ENCODE data around the gene CHST15. TPM values are rescaled to one million over a fixed set of nuclear protein-coding genes. Genes with fewer than 3 reads are reported as not detected.

Gene CHST15
- total RNA-seq, 1 experiment from 2014 or later = 26.7 TPM

GRCh38 chr10:124014416-124015154, 78.8 kb downstream of the CHST15 start:
- BruUV-seq (replicated peaks) = no TSS peak
- CTCF ChIA-PET = interaction anchor here (0.6 kb wide), 2 partner anchors 15 to 20 kb away, joined by 4 read pairs; no protein-coding TSS in a partner anchor
- Mint-ChIP-seq H3K4me3 (ENCODE audit: unreplicated experiment) (no peak overlapping the region), H3K27me3 (ENCODE audit: insufficient read depth, unreplicated experiment) (no peaks in the 10 kb centered on the region), H3K27ac (ENCODE audit: unreplicated experiment) (no peak overlapping the region), H3K4me1 (ENCODE audit: low read depth, unreplicated experiment) (no peaks in the 10 kb centered on the region), H3K36me3 (ENCODE audit: insufficient read depth, unreplicated experiment) (peaks cover 10% of the 10 kb centered on the region), H3K9me3 (ENCODE audit: unreplicated experiment) (no peaks in the 10 kb centered on the region)
- peaks cover 1% of the 10 kb centered on the region; the same call in 1 of the 2 replicates for H3K36me3 ChIP-seq (ENCODE audit: control insufficient read depth, insufficient read depth, low read length)
- DNase-seq = no peak
- TF ChIP-seq CTCF (IDR thresholded peaks at IDR 0.05; ENCODE audit: insufficient read depth in 1 of 2, low read depth in 1 of 2, low read length in 1 of 2, severe bottlenecking in 1 of 2, unreplicated experiment in 1 of 2) = no peak
- H3K9me3 ChIP-seq = no peaks in the 10 kb centered on the region
- POLR2A ChIA-PET = interaction anchor here (0.5 kb wide), 1 partner anchor 79 kb away, joined by 3 read pairs; the partner anchor contains the start of gene CHST15
- H3K4me1 ChIP-seq = no peaks in the 10 kb centered on the region
- H3K4me3 ChIP-seq (ENCODE audit: low read depth, low read length) = no peak overlapping the region
- intact Hi-C loops (cut with micrococcal nuclease; ENCODE audit: unreplicated experiment) = no loop called here
- H3K27me3 ChIP-seq (replicated peaks; ENCODE audit: control insufficient read depth, insufficient read depth, low read length) = no peaks in the 10 kb centered on the region

DNA sequence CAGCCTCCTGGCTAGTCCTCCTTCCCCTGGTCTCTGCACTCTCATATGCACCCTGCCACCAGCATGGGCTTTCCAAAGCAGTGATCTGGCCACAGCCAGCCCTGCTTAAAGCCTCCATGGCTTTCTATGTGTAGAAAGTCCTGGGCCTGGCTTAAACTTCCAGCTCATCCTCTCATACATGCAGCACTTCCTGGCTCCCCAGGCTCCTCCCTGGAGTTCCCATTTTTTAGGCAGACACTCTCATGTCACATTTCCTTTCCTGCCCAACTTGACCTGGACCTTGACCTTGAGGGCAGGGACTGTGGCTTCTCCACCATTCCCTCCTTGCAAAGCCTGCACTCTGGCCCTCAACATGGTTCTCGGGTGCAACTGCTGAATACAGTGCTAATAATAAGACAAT, 79.5 kb downstream of the CHST15 start:
- no peaks in the 10 kb centered on the region for H3K9me3 Mint-ChIP-seq (ENCODE audit: unreplicated experiment)
- no peak overlapping the region for H3K27ac Mint-ChIP-seq (ENCODE audit: unreplicated experiment)
- no TSS peak for BruUV-seq (replicated peaks)
- H3K27me3 Mint-ChIP-seq (ENCODE audit: insufficient read depth, unreplicated experiment) = no peaks in the 10 kb centered on the region
- POLR2A ChIA-PET = no interaction called here
- H3K4me3 ChIP-seq (ENCODE audit: low read depth, low read length) = no peak overlapping the region
- CTCF ChIA-PET = no interaction called here
- no peaks in the 10 kb centered on the region for H3K9me3 ChIP-seq
- no peak overlapping the region for H3K4me3 Mint-ChIP-seq (ENCODE audit: unreplicated experiment)
- peaks cover 1% of the 10 kb centered on the region; the same call in 1 of the 2 replicates for H3K36me3 ChIP-seq (ENCODE audit: control insufficient read depth, insufficient read depth, low read length)
- H3K27me3 ChIP-seq (replicated peaks; ENCODE audit: control insufficient read depth, insufficient read depth, low read length) = no peaks in the 10 kb centered on the region
- no peaks in the 10 kb centered on the region for H3K4me1 Mint-ChIP-seq (ENCODE audit: low read depth, unreplicated experiment)
- H3K4me1 ChIP-seq = no peaks in the 10 kb centered on the region
- peaks cover 16% of the 10 kb centered on the region for H3K36me3 Mint-ChIP-seq (ENCODE audit: insufficient read depth, unreplicated experiment)
- no peak for DNase-seq
- no peak for TF ChIP-seq CTCF (IDR thresholded peaks at IDR 0.05; ENCODE audit: insufficient read depth in 1 of 2, low read depth in 1 of 2, low read length in 1 of 2, severe bottlenecking in 1 of 2, unreplicated experiment in 1 of 2)
- intact Hi-C loops (cut with micrococcal nuclease; ENCODE audit: unreplicated experiment) = no loop called here

DNA sequence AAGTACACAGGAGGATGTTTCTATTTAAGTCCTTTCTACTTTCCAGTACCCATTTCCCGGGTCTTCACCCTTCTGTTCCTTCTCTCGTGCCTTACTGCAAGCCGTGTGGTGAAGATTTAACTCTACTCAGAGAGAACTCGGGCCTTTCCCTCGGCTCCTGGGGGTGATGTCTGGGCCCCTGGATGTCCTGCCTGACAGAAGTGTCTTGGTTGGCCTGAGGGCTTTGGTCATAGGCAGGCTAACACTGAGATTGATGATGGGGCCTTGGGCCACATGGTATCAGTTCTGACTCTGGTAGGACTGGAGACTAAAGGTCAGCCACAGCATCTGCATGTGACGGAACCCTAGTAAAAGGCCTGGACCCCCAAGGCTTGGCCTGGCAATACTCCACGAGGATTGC, 80.4 kb downstream of the CHST15 start:
- H3K27ac Mint-ChIP-seq (ENCODE audit: unreplicated experiment) = no peak overlapping the region

More for the DNA sequence above, 80.4 kb downstream of the CHST15 start:
- no TSS peak for BruUV-seq (replicated peaks)
- Histone ChIP-seq H3K4me3 (ENCODE audit: low read depth, low read length) (no peak overlapping the region), H3K4me1 (no peaks in the 10 kb centered on the region), H3K27me3 (replicated peaks; ENCODE audit: control insufficient read depth, insufficient read depth, low read length) (no peaks in the 10 kb centered on the region), H3K36me3 (ENCODE audit: control insufficient read depth, insufficient read depth, low read length) (peaks cover 1% of the 10 kb centered on the region; the same call in 1 of the 2 replicates), H3K9me3 (no peaks in the 10 kb centered on the region)
- POLR2A ChIA-PET = no interaction called here
- Mint-ChIP-seq H3K9me3 (ENCODE audit: unreplicated experiment) (no peaks in the 10 kb centered on the region), H3K4me1 (ENCODE audit: low read depth, unreplicated experiment) (no peaks in the 10 kb centered on the region), H3K36me3 (ENCODE audit: insufficient read depth, unreplicated experiment) (peaks cover 16% of the 10 kb centered on the region), H3K4me3 (ENCODE audit: unreplicated experiment) (no peak overlapping the region), H3K27me3 (ENCODE audit: insufficient read depth, unreplicated experiment) (no peaks in the 10 kb centered on the region)
- no peak for DNase-seq
- TF ChIP-seq CTCF (IDR thresholded peaks at IDR 0.05; ENCODE audit: insufficient read depth in 1 of 2, low read depth in 1 of 2, low read length in 1 of 2, severe bottlenecking in 1 of 2, unreplicated experiment in 1 of 2) = no peak
- CTCF ChIA-PET = no interaction called here
- intact Hi-C loops (cut with micrococcal nuclease; ENCODE audit: unreplicated experiment) = no loop called here

All from Caco-2 (cell line).